NB4 (cell line): Measurements from ENCODE around the gene MYO6.

Source experiments
- DNase-seq: peaks from one replicate; pipeline ENCODE4 v3.0.0; 2010; ENCODE audit warnings: low read depth
- H3K4me3 ChIP-seq: one replicate; pipeline ENCODE4 v1.5.1; 2011; ENCODE audit warnings: mild to moderate bottlenecking, low read depth, low read length, moderate library complexity
- CTCF ChIP-seq: IDR thresholded peaks from one replicate; pipeline ENCODE4 v1.5.1; 2012; ENCODE audit warnings: low read depth, low read length
- MAX ChIP-seq: IDR thresholded peaks from 2 replicates; pipeline ENCODE4 v1.6.1; 2011; ENCODE audit warnings: low read depth, low read length
- MYC ChIP-seq: IDR thresholded peaks from 2 replicates; pipeline ENCODE4 v1.6.1; 2011; ENCODE audit warnings: low read depth, low read length
- POLR2A ChIP-seq: IDR thresholded peaks from 2 replicates; pipeline ENCODE4 v1.6.1; 2011; ENCODE audit warnings: mild to moderate bottlenecking; ENCODE audit not compliant: insufficient read length; ENCODE audit errors: extremely low read depth

Gene MYO6

GRCh38 chr6:75946146-75946831 is 197.2 kb downstream of the MYO6 start:
- H3K4me3 ChIP-seq = no peak overlapping the region
- TF ChIP-seq POLR2A = no peak
- no peak for TF ChIP-seq MAX
- no peak for TF ChIP-seq MYC
- TF ChIP-seq CTCF = no peak
- DNase-seq = no peak

DNA sequence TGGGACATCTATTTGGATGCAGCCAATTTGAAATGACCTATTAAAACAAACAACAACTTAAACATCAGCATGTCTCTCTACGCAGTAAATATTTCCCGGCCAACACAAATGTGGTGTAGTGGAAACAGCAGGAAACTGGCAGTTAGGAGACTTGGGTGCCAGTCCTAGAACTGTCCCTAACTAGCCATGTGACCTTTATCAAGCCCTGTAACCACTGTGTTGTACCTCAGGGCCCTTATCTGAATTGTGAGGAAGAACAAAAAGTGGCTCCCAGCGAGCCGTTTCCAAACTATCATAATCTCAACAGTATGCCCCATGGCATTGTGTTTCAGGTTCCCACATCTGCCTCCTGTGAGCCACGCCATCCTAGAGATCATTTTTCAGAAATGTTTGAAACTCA is 198.9 kb downstream of the MYO6 start:
- no peak for TF ChIP-seq MAX
- no peak for TF ChIP-seq CTCF
- TF ChIP-seq MYC = no peak
- TF ChIP-seq POLR2A = no peak
- no peak overlapping the region for H3K4me3 ChIP-seq
- no peak for DNase-seq

DNA sequence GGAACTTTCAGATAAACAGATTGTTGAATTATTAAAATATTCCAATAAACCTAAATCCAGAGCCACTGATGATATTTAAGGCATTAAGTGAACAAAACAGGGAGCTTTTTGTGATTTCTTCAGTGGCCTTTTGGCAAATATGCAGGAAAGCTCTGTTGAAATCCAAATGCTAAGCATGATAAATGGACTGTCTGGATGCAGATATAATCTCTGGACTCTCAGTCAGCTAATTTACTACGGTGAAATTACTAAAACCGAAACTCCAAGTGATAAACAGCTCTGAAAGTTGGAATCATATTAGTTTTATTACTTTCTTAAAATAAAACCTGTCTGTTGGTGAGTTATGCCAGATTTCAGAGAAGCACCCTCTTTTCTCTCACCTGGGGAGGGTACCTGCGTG is 203.1 kb downstream of the MYO6 start:
- no peak overlapping the region for H3K4me3 ChIP-seq
- DNase-seq = no peak
- no peak for TF ChIP-seq CTCF
- no peak for TF ChIP-seq POLR2A
- TF ChIP-seq MYC = no peak
- no peak for TF ChIP-seq MAX

GRCh38 chr6:75963569-75963968 is 214.5 kb downstream of the MYO6 start:
- DNase-seq = no peak
- H3K4me3 ChIP-seq = no peak overlapping the region
- TF ChIP-seq CTCF = no peak
- no peak for TF ChIP-seq MAX
- TF ChIP-seq MYC = no peak
- no peak for TF ChIP-seq POLR2A

GRCh38 chr6:75968143-75968542 is 219.1 kb downstream of the MYO6 start:
- DNase-seq = no peak
- TF ChIP-seq CTCF (no peak), POLR2A (no peak), MAX (no peak), MYC (no peak)

More at GRCh38 chr6:75968143-75968542, 219.1 kb downstream of the MYO6 start:
- H3K4me3 ChIP-seq = no peak overlapping the region
